ENCODE results near the gene POC5. TPM values are rescaled to one million over a fixed set of nuclear protein-coding genes. Genes with fewer than 3 reads are reported as not detected.
"Not testable (repeated sequence)": the region's sequence is repeated elsewhere in the genome, so short reads cannot be mapped to it uniquely, and the experiment has no call there.

Gene POC5
- total and polyA plus RNA-seq, 2 experiments from 2014 or later: 16.2 to 25.9 TPM

GRCh38 chr5:75731515-75731914 lies 14.3 kb upstream of the POC5 start:
- not testable (repeated sequence) for H3K27me3 Mint-ChIP-seq (ENCODE audit: insufficient read depth, low read depth, poor library complexity); H3K4me3 Mint-ChIP-seq; H4K20me1 ChIP-seq (replicated peaks; ENCODE audit: insufficient read depth); H3K4me3 ChIP-seq; H3K4me1 Mint-ChIP-seq; H3K36me3 Mint-ChIP-seq (ENCODE audit: low read depth); DNase-seq (ENCODE audit: low spot score); H2AFZ ChIP-seq; H3K27ac Mint-ChIP-seq; ATAC-seq; H3K36me3 ChIP-seq (ENCODE audit: insufficient read depth); H3F3A ChIP-seq (replicated peaks; ENCODE audit: low read depth); H3K9me2 ChIP-seq (ENCODE audit: insufficient read depth); H3K27me3 ChIP-seq (ENCODE audit: insufficient read depth); H3K27ac ChIP-seq (ENCODE audit: low read depth); H3K9me3 Mint-ChIP-seq; H3K4me1 ChIP-seq (ENCODE audit: insufficient read depth); H3K4me2 ChIP-seq; H3K79me2 ChIP-seq (replicated peaks; ENCODE audit: insufficient read depth)

DNA sequence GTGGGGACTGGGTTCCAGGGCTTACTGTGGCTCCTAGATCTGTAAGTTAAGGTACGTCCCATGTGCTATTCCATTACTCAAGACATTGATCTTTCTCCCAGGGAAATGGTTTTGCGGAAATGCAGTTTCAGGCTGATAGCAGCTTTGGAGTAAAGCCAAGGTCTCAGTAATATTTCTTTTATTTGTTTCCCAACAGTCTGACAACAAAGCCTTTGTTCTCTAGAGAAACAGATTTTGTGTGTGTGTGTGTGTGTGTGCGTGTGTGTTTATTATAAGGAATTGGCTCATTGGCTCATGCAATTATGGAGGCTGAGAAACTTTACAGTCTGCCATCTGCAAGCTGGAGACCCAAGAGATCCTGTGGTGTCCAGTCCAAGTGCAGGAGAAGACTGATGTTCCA lies 12.1 kb upstream of the POC5 start:
- H3K36me3 ChIP-seq (ENCODE audit: insufficient read depth): no peaks in the 10 kb centered on the region
- Mint-ChIP-seq H3K36me3 (ENCODE audit: low read depth) (no peaks in the 10 kb centered on the region), H3K9me3 (no peaks in the 10 kb centered on the region)
- TF ChIP-seq EZH2 (IDR thresholded peaks at IDR 0.05; ENCODE audit: low read depth, unreplicated experiment): no peak
- no peak for TF ChIP-seq ETS1 (IDR thresholded peaks at IDR 0.05)
- TF ChIP-seq, protein P1, sequence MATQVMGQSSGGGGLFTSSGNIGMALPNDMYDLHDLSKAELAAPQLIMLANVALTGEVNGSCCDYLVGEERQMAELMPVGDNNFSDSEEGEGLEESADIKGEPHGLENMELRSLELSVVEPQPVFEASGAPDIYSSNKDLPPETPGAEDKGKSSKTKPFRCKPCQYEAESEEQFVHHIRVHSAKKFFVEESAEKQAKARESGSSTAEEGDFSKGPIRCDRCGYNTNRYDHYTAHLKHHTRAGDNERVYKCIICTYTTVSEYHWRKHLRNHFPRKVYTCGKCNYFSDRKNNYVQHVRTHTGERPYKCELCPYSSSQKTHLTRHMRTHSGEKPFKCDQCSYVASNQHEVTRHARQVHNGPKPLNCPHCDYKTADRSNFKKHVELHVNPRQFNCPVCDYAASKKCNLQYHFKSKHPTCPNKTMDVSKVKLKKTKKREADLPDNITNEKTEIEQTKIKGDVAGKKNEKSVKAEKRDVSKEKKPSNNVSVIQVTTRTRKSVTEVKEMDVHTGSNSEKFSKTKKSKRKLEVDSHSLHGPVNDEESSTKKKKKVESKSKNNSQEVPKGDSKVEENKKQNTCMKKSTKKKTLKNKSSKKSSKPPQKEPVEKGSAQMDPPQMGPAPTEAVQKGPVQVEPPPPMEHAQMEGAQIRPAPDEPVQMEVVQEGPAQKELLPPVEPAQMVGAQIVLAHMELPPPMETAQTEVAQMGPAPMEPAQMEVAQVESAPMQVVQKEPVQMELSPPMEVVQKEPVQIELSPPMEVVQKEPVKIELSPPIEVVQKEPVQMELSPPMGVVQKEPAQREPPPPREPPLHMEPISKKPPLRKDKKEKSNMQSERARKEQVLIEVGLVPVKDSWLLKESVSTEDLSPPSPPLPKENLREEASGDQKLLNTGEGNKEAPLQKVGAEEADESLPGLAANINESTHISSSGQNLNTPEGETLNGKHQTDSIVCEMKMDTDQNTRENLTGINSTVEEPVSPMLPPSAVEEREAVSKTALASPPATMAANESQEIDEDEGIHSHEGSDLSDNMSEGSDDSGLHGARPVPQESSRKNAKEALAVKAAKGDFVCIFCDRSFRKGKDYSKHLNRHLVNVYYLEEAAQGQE (IDR thresholded peaks at IDR 0.05; ENCODE audit: unreplicated experiment): no peak
- TF ChIP-seq, protein P2, sequence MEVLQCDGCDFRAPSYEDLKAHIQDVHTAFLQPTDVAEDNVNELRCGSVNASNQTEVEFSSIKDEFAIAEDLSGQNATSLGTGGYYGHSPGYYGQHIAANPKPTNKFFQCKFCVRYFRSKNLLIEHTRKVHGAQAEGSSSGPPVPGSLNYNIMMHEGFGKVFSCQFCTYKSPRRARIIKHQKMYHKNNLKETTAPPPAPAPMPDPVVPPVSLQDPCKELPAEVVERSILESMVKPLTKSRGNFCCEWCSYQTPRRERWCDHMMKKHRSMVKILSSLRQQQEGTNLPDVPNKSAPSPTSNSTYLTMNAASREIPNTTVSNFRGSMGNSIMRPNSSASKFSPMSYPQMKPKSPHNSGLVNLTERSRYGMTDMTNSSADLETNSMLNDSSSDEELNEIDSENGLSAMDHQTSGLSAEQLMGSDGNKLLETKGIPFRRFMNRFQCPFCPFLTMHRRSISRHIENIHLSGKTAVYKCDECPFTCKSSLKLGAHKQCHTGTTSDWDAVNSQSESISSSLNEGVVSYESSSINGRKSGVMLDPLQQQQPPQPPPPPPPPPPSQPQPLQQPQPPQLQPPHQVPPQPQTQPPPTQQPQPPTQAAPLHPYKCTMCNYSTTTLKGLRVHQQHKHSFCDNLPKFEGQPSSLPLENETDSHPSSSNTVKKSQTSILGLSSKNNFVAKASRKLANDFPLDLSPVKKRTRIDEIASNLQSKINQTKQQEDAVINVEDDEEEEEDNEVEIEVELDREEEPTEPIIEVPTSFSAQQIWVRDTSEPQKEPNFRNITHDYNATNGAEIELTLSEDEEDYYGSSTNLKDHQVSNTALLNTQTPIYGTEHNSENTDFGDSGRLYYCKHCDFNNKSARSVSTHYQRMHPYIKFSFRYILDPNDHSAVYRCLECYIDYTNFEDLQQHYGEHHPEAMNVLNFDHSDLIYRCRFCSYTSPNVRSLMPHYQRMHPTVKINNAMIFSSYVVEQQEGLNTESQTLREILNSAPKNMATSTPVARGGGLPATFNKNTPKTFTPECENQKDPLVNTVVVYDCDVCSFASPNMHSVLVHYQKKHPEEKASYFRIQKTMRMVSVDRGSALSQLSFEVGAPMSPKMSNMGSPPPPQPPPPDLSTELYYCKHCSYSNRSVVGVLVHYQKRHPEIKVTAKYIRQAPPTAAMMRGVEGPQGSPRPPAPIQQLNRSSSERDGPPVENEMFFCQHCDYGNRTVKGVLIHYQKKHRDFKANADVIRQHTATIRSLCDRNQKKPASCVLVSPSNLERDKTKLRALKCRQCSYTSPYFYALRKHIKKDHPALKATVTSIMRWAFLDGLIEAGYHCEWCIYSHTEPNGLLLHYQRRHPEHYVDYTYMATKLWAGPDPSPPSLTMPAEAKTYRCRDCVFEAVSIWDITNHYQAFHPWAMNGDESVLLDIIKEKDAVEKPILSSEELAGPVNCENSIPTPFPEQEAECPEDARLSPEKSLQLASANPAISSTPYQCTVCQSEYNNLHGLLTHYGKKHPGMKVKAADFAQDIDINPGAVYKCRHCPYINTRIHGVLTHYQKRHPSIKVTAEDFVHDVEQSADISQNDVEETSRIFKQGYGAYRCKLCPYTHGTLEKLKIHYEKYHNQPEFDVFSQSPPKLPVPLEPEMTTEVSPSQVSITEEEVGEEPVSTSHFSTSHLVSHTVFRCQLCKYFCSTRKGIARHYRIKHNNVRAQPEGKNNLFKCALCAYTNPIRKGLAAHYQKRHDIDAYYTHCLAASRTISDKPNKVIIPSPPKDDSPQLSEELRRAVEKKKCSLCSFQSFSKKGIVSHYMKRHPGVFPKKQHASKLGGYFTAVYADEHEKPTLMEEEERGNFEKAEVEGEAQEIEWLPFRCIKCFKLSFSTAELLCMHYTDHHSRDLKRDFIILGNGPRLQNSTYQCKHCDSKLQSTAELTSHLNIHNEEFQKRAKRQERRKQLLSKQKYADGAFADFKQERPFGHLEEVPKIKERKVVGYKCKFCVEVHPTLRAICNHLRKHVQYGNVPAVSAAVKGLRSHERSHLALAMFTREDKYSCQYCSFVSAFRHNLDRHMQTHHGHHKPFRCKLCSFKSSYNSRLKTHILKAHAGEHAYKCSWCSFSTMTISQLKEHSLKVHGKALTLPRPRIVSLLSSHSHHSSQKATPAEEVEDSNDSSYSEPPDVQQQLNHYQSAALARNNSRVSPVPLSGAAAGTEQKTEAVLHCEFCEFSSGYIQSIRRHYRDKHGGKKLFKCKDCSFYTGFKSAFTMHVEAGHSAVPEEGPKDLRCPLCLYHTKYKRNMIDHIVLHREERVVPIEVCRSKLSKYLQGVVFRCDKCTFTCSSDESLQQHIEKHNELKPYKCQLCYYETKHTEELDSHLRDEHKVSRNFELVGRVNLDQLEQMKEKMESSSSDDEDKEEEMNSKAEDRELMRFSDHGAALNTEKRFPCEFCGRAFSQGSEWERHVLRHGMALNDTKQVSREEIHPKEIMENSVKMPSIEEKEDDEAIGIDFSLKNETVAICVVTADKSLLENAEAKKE (CRISPR knock-in tag; IDR thresholded peaks at IDR 0.05): no peak
- no peak for TF ChIP-seq CREB1 (CRISPR knock-in tag; IDR thresholded peaks at IDR 0.05; ENCODE audit: low read depth)
- no peak for TF ChIP-seq JUNB (IDR thresholded peaks at IDR 0.05; ENCODE audit: unreplicated experiment)
- no peak for TF ChIP-seq ZNF331 (CRISPR knock-in tag; IDR thresholded peaks at IDR 0.05; ENCODE audit: low read depth)
- TF ChIP-seq STAT1 (IDR thresholded peaks at IDR 0.05; ENCODE audit: unreplicated experiment): no peak
- TF ChIP-seq, protein P3, sequence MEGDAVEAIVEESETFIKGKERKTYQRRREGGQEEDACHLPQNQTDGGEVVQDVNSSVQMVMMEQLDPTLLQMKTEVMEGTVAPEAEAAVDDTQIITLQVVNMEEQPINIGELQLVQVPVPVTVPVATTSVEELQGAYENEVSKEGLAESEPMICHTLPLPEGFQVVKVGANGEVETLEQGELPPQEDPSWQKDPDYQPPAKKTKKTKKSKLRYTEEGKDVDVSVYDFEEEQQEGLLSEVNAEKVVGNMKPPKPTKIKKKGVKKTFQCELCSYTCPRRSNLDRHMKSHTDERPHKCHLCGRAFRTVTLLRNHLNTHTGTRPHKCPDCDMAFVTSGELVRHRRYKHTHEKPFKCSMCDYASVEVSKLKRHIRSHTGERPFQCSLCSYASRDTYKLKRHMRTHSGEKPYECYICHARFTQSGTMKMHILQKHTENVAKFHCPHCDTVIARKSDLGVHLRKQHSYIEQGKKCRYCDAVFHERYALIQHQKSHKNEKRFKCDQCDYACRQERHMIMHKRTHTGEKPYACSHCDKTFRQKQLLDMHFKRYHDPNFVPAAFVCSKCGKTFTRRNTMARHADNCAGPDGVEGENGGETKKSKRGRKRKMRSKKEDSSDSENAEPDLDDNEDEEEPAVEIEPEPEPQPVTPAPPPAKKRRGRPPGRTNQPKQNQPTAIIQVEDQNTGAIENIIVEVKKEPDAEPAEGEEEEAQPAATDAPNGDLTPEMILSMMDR (conservative IDR thresholded peaks at IDR 0.05; ENCODE audit: low read depth in 2 of 2): no peak
- TF ChIP-seq EZH2phosphoT487 (IDR thresholded peaks at IDR 0.05; ENCODE audit: unreplicated experiment): no peak

More for the DNA sequence above, 12.1 kb upstream of the POC5 start:
- Mint-ChIP-seq H3K27ac (no peak overlapping the region), H3K4me3 (no peak overlapping the region), H3K27me3 (ENCODE audit: insufficient read depth, low read depth, poor library complexity) (peaks cover 3% of the 10 kb centered on the region), H3K4me1 (peaks cover 5% of the 10 kb centered on the region; the same call in 2 of the 3 replicates)
- Histone ChIP-seq H3K27me3 (ENCODE audit: insufficient read depth) (no peaks in the 10 kb centered on the region), H3K27ac (ENCODE audit: low read depth) (no peak overlapping the region), H3K4me3 (no peak overlapping the region), H4K20me1 (replicated peaks; ENCODE audit: insufficient read depth) (no peaks in the 10 kb centered on the region; the same call in 1 of the 2 replicates), H3K9me2 (ENCODE audit: insufficient read depth) (no peaks in the 10 kb centered on the region), H3K79me2 (replicated peaks; ENCODE audit: insufficient read depth) (no peaks in the 10 kb centered on the region), H3K4me1 (ENCODE audit: insufficient read depth) (peaks cover 4% of the 10 kb centered on the region; the same call in 1 of the 2 replicates), H3K4me2 (no peak overlapping the region), H2AFZ (no peak overlapping the region; the same call in 1 of the 2 replicates), H3F3A (replicated peaks; ENCODE audit: low read depth) (no peaks in the 10 kb centered on the region)
- no peak for DNase-seq (ENCODE audit: low spot score)
- no peak for ATAC-seq

Measured in GM23338 (cell line).